Hematopoietic multipotent progenitor cell treated with erythropoietin and hydrocortisone succinate and interleukin-3 and kit ligand, for 6 days (in vitro differentiated cells): ENCODE results near the gene UFD1.

Experiments
- DNase-seq: peaks from one replicate; pipeline ENCODE4 v3.0.0-alpha.2; 2015

UFD1 gene

GRCh38 chr22:19494676-19495173 is 15.7 kb upstream of the UFD1 start:
- DNase-seq, result no peak

GRCh38 chr22:19494001-19494560 is 15.1 kb upstream of the UFD1 start:
- no peak for DNase-seq

GRCh38 chr22:19492504-19493174 is 13.6 kb upstream of the UFD1 start:
- DNase-seq, result no peak

- no peak for DNase-seq
Measured at GRCh38 chr22:19490628-19491230, 11.7 kb upstream of the UFD1 start.

GRCh38 chr22:19488884-19489843 is 10.2 kb upstream of the UFD1 start:
- DNase-seq, result peak; percentile 61

GRCh38 chr22:19488285-19488684 is 9.3 kb upstream of the UFD1 start:
- no peak for DNase-seq

- no peak for DNase-seq
Measured at GRCh38 chr22:19483481-19484244, 4.7 kb upstream of the UFD1 start.

- no peak for DNase-seq
Measured at GRCh38 chr22:19482297-19482696, 3.3 kb upstream of the UFD1 start.

- peak; percentile 17 for DNase-seq
Measured at GRCh38 chr22:19480789-19481188, 1.8 kb upstream of the UFD1 start.

- no peak for DNase-seq
Measured at GRCh38 chr22:19480173-19480568, 1.2 kb upstream of the UFD1 start.

GRCh38 chr22:19479355-19480172 is 571 bp upstream of the UFD1 start, which contains the start of gene CDC45:
Gene CDC45, plus strand, starts transcription at chr22:19479920. Its CDS starts 49 bp downstream, at chr22:19479969.
- peak; percentile 99 for DNase-seq

- peak; percentile 43 for DNase-seq
Measured at GRCh38 chr22:19478045-19478900, 720 bp downstream of the UFD1 start.

- peak; percentile 64 for DNase-seq
Measured at GRCh38 chr22:19477321-19478044, 1.5 kb downstream of the UFD1 start.

- DNase-seq, result no peak
Measured at GRCh38 chr22:19476023-19476422, 3.0 kb downstream of the UFD1 start.

GRCh38 chr22:19473578-19473977 is 5.4 kb downstream of the UFD1 start:
- peak; percentile 19 for DNase-seq

- DNase-seq, result no peak
Measured at GRCh38 chr22:19472233-19472632, 6.8 kb downstream of the UFD1 start.

GRCh38 chr22:19471572-19471971 is 7.4 kb downstream of the UFD1 start:
- no peak for DNase-seq

GRCh38 chr22:19470010-19470409 is 9.0 kb downstream of the UFD1 start:
- no peak for DNase-seq

- no peak for DNase-seq
Measured at GRCh38 chr22:19469421-19469820, 9.6 kb downstream of the UFD1 start.

- no peak for DNase-seq
Measured at GRCh38 chr22:19467912-19468311, 11.1 kb downstream of the UFD1 start.
